GM12874 (cell line): ENCODE measurements around the gene NOC2L.

Source experiments
- TF ChIP-seq, protein P1 (sequence below): IDR thresholded peaks from 2 replicates; pipeline ENCODE4 v1.5.1; 2011; ENCODE audit warnings: low read depth, mild to moderate bottlenecking, control low read depth, low read length, moderate library complexity; ENCODE audit not compliant: insufficient read depth

Gene NOC2L

DNA sequence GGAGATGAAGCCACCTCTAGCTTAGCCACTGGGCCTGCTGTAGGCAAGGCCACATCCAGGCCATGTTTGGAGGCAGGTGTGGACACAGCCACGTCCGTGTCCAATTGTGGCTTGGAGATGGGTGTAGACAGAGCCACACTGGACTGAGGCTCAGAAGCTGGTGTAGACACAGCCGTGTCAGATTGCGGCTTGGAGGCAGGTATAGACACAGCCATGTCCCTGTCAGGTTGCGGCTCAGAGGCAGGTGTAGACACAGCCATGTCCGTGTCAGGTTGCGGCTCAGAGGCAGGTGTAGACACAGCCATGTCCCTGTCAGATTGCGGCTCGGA is 20.7 kb upstream of the NOC2L start:
- TF ChIP-seq, protein P1, sequence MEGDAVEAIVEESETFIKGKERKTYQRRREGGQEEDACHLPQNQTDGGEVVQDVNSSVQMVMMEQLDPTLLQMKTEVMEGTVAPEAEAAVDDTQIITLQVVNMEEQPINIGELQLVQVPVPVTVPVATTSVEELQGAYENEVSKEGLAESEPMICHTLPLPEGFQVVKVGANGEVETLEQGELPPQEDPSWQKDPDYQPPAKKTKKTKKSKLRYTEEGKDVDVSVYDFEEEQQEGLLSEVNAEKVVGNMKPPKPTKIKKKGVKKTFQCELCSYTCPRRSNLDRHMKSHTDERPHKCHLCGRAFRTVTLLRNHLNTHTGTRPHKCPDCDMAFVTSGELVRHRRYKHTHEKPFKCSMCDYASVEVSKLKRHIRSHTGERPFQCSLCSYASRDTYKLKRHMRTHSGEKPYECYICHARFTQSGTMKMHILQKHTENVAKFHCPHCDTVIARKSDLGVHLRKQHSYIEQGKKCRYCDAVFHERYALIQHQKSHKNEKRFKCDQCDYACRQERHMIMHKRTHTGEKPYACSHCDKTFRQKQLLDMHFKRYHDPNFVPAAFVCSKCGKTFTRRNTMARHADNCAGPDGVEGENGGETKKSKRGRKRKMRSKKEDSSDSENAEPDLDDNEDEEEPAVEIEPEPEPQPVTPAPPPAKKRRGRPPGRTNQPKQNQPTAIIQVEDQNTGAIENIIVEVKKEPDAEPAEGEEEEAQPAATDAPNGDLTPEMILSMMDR: no peak

DNA sequence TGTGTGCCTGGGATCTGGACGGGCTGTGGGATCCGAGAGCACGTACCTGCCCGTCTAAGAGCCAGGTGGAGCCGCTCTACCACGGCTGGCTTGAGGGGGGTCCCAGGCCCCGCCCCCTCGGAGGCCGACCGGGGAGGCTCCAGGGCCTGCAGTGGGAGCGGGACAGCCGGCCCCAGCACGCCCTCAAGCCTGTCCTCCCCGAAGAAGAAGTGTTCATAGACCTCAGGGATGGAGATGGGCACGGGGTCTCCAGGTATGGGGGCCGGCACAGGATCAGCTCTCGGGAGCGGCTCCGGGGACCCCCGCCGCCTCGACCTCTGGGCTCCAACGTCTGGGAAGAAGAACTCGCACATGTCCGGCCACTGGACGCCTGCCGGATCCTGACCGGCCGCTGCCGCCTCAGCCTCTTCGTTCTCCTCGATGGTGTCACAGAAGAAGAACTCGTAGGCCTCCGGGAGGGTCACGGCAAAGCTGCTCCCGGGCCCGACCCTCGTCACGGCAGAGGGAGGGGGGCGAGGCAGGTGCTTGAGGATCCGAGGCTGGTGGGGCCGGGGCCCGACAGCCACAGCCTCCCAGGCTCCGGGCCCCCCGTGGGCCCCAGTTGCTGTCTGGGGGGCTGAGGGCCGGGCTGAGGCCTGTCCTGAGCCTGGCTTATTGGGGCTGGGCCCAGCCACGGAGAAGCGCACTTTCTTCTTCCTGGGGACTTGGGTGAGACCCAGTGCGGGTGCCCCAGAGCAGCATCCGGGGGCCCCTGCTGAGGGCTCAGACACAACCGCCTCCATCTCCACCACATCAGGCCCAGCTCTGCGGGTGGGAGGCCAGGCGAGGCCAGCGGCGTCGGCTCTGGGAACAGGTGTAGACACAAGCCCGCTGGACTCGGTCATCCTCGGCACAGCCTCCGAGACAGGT is 20.0 kb upstream of the NOC2L start:
- TF ChIP-seq, protein P1: no peak

DNA sequence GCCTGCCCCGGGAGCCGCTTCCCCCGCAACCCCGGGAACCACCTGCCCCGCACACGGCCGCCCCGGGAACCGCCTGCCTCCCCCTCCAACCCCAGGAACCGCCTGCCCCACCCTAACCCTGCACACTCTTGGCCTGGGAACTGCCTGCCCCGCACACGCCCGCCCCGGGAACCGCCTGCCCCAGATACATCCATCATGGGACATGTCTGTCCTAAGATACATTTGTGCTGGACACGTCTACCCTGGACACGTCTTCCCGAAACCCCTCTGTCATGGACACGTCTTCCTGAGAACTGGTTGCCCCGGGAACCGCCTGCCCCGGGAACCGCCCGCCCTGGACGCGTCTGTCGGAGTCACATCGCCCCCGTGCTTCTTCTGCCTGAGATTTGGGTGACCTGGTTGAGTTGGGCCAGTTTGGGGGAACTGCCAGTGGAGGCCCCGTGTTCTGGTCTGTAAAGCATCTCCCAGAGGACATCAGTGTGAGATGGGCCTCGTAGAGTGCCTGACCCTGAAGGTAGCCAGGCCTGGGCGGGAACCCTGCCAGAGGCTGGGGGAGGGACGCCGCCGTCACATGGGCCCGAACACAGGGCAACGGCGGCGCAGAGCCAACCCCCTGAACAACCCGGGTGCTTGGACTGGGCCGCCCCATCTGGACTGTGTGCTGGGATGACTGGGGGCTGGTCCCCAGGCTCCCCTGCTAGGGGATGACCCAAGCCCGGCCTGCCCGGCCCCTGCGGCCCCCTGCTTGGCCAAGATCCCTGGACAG is 19.2 kb upstream of the NOC2L start:
- TF ChIP-seq, protein P1: no peak

DNA sequence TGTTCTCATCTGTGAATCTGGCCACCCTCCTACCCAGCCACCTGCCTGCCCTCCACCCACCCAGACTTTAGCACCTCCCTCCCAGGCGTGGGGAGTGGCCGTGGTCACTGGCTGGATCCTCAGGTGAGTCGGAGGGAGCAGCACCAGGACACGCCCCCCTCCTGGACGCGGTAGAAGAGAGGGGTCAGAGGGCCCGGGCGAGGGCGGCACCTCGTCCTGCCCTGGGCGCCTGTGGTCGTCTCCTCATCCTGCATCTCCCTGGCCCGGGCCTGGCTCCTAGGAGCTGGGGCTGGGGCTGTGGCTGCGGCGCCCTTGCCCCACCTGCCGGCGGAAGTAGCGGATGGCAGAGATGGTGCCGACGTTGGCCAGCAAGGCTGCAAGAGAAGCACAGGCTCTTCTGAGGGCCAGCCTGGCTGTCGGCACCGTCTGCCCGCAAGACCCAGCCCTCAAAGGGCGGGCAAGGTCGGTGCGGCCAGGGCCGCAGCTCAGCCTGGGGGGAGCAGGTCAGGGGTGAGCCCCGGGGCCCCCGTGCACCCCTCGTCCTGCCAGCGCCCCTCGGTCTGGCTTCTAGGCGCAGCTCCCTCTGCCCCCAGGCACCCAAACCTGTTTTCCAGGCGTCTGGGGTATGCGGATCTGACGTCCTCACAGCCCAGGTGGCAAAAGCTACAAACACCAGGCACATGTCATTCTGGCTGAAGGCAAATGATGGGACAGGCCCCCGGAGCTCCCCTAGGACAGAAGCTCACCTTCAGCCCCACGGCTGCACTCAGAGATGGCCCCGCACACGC is 17.0 kb upstream of the NOC2L start:
- TF ChIP-seq, protein P1: peak; percentile 86

DNA sequence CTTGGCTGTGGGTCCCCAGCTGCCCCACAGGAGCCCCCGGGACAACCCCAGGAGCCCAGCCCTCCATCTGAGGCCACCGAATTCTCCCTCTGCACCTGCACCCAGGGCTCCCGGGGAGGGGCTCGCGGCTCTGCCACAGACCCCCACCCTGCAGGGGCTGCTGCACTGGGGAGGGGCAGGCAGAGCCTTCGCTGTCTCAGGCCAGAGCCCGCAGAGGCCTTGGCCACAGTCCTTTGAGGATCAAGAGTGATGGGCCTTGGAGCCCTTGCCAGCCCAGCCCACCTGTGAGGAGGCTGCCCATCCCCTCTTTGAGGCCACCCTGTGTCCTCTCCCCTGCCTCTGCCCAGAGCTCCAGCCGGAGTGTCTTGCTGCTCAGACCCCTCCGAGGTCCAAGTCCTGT is 16.3 kb upstream of the NOC2L start:
- TF ChIP-seq, protein P1: no peak

DNA sequence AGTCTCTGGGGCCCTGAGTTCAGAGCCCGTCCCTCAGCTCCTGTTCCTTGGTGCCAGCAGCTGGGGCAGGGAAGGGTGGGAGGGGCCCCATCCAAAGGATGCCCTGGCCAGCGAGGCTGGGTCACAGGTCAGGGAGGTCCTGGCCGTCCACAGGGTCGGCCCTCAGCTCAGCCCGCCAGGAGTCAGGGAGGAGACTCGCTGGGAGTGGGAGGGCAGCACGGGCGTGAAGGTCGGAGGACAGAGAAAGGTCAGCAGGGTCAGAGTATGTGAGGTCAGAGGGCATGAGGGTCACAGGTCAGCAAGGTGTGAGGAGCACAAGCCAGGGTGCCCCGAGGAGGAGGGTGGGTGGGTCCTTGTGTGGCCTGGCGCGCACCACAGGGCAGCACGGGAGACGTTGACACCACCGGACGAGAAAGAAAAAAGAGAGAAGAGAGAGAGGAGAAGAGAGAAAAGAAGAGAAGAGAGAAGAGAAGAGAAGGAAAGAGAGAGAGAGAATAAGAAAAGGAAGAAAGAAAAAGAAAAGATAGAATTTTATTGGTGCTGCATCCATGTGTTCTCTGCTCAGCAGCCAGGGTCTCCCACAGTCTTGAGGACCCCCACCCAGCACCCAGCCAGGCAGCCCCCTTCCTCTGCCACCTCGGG is 15.8 kb upstream of the NOC2L start:
- TF ChIP-seq, protein P1: no peak
